ENCODE data around the gene PBX1.

- TF ChIP-seq CTCF (conservative IDR thresholded peaks at IDR 0.05; ENCODE audit: low read depth, low read length) = no peak
- no peak for TF ChIP-seq POLR2A (IDR thresholded peaks at IDR 0.05; ENCODE audit: low read depth, low read length)
- TF ChIP-seq RCOR1 (IDR thresholded peaks at IDR 0.05; ENCODE audit: insufficient replicate concordance, low read length) = no peak
- no peak for TF ChIP-seq CEBPB (IDR thresholded peaks at IDR 0.05; ENCODE audit: low read depth, low read length)
- TF ChIP-seq FOS (IDR thresholded peaks at IDR 0.05; ENCODE audit: low read depth, low read length) = no peak
Measured at GRCh38 chr1:164602480-164603093, 43.6 kb downstream of the PBX1 start.
